Stimulated activated CD8-positive, alpha-beta memory T cell treated with anti-CD3 and anti-CD28 coated beads, Interleukin-15, amount 100 ng/mL, for 4 hours (primary cell): Measurements from ENCODE around the gene GRM6.

Source experiments
- DNase-seq, 2 donors: peaks; one replicate each; pipeline ENCODE4 v3.0.0-alpha.2; 2020; ENCODE audit warnings: low read depth in 2 of 2

The GRM6 gene

DNA sequence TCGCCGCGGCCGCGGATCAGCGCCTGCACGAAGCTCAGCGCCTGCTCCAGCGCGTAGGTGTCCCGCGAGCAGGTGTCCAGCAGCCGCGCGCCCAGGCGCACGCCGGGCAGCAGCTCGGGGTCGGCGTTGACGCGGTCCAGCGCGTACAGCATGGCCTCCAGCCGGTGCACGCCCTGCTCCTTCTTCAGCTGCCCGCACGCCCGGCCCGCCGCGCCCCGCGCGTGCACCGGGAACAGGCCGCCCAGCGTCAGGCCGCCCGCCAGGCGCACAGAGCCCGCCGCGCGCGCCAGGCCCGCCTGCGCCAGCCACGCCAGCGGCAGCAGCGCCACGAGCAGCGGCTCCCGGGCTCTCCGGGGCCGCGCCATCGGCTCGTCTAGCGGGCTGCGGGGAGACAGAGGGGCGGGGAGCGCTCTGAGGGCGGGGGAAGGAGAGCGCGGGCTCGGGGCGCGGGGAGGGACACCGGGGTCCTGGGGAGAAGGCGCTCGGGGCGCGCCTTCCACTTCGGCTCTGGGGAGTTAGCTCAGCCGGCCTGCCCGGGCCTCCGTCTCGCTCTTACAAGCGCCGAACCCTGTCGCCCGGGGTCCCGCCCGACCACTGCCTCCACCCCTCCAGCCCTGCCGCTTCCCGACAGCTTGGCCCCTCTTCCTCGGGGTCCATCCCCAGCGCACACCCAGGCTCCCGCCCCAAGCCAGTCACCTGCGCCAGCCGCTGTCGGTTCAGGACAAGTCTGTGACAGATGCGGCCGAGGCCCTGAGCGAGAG, at the start of gene GRM6:
GRM6 (minus strand) TSS at position 741 of the 761 bp plus-strand sequence; CDS start at position 365, 376 bp downstream.
- no peak for DNase-seq

DNA sequence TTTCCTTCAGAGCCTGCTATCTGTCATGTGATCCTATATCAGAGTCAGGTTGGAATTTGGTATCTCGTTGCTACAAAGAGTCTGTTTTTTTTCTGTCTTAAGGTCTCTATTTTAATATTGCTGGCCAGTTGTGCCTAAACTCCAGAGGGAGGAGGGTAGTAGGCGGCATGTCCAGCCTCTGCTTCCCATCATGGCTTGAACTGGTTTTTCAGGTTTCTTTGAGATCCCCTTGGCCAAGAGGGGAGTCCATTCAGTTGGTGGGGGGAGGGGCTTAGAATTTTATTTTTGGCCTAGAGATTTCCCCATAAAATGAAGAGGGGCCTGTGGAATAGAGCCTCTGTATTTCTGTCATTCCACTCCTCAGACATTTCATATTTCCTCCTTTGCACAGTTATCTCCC, 49.6 kb upstream of the GRM6 start:
- DNase-seq = no peak

DNA sequence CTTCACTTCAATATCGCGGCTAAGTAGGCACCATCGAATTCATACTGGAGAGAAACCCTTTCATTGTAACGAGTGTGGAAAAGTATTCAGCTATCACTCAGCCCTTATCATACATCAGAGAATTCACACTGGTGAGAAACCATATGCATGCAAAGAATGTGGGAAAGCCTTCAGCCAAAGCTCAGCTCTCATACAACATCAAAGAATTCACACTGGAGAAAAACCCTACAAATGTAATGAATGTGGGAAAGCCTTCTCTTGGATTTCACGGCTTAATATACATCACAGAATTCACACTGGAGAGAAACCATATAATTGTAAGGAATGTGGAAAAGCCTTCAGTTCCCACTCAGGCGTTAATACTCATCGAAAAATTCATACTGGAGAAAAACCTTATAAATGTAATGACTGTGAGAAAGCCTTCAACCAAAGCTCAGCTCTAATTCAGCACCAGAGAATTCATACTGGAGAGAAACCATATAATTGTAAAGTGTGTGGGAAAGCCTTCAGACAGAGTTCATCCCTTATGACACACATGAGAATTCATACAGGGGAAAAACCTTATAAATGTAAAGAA, 38.0 kb upstream of the GRM6 start:
- DNase-seq = no peak

DNA sequence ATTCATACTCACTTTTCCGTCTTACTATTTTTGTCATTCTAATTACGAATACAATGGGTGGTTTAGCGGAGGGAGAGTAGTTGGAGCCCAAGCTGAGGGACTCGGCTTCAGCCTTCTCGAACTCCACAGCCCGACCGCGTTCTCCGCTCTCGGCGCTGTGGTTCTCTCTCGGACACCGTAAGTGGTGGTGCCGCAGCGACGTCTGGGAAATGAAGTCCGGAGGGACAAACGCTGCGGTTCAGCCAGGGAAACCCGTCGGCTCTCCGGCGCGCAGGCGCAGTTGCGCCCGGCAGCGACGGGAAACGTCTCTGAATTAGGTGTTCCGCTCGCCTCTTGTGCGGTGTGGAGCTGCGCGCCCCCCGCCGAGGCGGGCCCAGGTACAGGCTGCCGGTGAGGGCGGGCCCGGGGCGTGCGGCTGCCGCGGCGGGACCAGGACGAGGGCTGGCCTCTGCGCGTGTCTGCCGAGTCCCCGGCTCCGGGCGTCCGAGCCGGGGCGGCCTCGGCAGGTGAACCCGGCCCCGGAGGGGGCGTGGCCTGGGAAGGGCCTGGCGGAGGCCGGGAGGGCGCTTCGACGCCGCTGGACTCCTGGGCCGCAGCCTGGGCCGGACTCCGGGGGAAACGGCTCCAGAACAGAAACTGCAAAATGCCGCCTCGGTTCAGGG, 28.5 kb upstream of the GRM6 start, which contains the start of gene ZNF879:
ZNF879 (plus strand) TSS at position 277 of the 662 bp plus-strand sequence. CDS start 1,201 bp downstream, outside the sequence.
- peak; percentile 88 to 91 for DNase-seq

DNA sequence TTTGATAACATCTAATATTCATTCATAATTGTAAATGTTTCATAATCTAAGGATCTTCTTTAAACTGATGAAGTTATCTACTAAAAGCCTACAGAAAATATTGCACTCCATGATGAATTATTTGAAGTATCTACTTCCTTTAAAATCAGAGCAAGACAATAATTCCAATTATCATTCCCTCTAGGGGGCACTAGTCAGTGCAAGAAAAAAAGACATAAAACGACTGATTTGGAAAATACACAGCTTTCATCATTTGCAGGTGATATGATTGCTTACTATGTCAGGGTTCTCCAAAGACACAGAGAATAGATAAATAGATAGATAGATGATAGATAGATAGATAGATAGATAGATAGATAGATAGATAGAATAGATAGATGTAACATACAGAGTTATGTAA, 13.5 kb upstream of the GRM6 start:
- DNase-seq = no peak

DNA sequence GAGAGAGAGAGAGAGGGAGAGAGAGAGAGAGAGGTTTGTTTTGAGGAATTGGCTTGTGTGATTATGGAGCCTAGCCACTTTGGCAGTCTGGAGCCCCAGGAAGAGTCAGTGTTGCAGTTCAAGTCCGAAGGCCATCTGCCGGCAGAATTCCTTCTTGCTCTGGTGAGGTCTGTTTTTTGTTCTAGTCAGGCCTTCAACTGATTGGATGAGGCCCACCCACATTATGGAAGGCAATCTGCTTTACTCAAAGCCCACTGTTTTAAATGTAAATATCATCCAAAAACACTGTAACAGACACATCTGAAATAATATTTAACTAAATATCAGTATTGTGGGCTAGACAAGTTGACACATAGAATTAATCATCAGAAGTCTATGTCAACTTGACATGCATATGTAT, 11.4 kb upstream of the GRM6 start:
- no peak for DNase-seq

DNA sequence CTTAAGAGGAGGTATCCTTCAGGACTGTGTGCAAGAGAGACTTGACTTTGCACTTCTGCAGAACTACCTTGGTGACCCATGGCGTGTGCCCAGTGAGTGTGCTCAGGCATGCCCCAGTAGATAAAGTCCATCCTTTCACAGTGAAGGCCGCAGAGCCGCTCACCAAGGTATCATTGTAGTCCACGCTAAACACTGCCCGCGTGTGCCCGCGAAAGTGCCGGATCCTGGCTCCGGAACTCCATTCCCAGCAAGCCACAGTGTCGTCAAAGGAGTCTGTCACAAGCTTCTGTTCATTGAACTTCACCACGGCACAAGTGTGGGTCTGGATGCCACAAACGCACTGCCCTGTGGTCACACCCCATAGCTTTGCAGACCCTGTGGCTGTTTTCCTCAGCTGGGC, 3.3 kb upstream of the GRM6 start:
- DNase-seq = no peak

DNA sequence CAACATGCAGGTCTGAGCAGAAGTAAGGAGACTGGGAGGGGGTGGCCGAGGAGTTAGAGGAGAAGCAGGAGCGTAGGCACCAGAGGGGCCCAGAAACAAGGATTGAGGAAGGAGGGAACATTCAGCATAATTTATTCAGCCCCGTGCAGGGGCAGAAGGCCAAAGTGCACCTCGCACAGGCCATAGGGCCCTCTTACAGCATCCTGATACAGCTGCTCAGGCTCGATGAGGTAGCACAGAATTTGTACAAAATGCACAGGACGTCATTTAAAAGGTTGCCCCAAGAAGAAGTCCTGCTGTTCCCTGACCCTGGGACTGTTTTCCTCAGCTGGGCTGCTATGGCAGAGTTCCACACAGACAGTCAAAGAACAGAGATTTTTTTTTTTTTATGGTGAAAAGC, 2.1 kb upstream of the GRM6 start:
- DNase-seq = no peak

DNA sequence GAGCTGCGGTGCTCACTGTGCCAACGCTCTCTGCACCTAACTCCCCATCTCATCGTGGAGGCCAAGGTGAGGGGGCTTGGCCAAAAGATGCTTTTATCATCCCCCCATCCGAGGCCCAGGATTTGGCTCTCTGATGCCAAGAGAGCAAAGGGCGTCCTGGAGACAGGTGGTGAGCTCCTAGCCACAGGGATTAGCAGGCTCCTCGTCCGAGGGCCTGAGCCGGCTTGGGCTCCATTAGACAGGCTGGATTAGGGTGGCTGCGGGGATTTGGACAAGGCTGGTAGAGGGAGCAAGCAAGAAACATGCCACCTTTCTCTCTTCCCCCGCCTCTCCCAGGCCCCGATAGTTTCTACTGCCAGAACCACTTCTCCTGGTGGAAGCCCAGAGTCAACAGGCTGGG, 1.0 kb upstream of the GRM6 start:
- no peak for DNase-seq

DNA sequence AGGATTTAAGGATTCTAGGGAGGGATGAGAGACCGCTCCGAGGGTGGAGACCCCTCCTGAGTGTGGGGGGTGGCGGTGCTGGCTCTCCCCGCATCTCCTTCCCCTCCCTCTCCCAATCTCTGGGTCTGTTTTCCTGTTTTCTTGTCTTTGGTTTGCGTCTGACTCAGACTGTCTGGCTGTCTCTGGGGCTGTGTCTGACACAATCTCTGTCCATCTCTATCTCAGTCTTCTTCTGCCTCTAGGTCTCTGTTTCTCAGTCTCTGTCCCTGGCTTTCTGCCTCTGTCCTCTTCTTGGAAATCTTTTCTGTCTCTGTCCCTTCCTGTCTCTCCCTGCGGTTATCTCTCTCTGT, 196 bp upstream of the GRM6 start:
- DNase-seq = no peak

DNA sequence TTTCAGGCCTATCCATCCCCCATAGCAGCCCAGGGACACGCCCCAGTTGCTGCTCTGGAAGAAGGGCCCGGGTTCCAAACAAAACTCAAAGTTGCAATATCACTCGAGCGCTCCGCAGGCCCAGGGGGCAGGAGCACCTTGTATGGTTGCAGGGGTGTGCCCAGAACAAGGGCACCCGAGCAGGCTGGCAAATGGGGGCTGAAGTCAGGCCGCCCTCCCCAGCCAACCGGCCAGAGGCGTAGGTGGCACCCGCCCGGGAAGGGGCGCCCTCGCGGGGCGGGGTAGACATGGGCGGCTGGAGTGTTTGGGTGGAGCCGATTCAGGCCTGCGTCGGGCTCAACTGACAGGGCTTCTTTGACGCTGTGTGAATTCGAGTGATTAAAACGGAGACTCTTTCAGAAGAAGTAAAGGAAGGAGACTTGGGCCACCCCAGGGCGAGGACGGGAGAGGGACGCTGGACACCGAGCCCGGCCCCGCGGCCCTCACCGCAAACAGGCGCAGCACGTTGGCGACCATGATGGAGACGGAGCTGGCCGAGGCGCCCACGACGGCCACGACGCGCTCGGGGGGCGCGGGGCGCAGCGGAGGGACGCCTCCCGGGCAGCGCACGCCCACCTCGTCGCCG, 1.1 kb downstream of the GRM6 start:
- DNase-seq = no peak

DNA sequence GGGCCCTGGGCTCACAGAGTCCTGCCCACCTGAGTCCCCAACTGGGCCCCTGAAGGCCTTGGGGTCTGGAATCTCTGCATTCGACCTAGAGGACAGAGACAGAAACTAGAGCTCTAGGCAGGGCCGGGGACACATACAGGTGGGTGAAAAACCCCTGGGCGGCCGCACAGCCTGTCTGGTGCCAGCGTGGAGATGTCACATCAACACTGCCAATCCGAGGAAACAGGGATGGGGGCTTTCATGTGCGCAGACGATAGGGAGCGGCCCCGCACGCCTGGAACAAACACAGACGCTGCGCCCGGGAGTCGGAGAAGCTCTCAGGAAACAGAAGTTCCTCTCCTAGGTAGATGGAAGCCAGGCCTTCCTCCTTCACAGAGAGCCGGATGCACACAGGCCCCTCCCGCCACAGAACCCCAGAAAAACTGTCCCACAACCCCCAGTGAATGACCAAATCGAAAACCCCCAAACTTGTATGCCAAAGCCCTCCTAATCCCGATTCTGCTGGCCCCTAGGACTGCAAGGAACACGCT, 1.8 kb downstream of the GRM6 start:
- DNase-seq = no peak

DNA sequence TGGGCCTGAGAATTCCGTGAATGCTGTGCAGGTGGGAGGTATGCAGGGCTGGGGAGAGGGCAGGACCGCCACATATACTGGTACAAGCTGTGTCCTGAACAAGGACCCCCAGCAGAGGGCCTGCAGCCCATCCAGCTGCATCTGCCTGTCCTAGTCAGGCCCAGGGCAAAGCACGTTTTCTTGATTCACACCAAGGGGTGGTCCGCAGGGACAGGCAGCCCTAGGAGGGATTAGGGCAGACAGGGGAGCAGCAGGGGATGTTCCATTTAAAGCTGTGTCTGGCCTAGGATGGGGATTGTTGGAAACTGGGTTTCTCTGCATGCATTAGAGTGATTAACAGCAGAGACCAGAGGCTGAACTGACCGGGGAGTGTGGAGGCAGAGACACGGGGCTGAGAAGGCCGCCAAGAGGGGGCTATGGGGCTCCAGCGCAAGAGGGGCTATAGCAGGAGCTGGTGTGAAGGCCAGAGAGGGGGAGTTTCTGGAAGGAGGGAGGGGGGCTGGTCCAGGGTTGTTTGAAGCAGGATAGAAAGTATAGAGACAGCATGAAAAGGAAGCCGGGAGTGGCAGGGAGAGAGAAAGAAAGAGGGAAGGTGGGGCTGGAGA, 2.7 kb downstream of the GRM6 start:
- no peak for DNase-seq

DNA sequence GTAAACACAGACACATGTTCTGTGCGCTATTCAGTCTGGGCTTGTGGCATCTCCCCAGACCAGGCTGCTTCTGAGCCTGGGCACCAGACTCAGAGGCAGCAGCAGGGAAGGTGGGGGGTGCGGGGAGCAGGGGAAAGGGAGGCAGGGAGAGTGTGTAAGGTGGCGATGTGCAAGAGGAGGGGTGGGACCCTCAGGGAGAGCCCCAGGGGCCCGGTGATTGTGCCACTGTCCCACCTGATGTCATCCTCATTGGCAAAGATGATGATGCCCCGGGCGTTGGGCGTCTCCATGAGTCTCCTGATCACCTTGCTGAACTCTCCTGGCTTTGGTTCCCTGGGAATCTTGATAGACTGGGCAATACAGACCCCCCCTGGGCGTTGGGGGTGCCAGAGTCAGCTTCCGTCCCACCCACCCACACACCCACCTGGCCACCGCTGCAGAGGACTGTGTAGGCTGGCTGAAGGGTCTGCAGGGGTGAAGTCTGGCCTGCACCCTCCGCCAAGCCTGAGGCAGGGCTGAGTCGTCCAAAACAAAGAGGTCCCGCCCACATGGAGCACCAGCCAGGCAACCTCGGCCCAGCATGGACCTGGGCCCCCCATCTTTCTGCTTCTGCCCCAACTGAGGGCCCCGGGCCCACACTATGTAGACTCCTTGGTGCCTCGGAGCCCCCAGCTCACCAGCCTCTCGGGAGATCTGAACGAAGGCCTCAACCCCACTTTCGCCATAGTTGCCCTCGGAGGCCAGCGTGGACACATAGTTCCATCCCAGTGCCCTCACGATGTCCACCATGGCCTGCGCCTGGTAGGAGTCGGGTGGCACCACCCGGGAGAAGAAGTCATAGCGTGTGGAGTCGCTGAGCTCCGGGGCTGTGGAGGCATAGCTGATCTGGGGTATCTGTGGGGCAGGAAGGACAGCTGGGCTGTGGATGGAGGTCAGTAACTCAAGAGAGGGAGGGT, 3.7 kb downstream of the GRM6 start:
- no peak for DNase-seq

DNA sequence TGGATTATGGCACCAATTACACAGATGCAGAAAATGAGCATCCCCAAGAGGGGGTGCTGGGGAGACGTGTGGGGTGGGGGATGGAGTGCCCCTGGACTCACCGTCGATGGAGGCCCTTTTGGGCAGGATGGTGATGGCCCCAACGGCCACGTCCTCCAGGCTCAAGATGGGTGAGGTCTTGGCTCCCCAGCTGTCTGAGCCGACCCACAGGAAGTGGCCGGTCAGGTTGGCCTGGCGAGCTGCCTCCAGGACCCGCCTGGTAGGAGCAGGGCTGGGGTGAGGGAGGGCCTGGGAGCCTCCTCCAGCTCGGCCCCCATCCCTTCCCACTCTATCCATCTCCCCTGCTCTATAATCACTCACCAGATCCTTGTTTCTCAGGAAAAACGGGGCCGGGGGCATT, 4.6 kb downstream of the GRM6 start:
- no peak for DNase-seq

DNA sequence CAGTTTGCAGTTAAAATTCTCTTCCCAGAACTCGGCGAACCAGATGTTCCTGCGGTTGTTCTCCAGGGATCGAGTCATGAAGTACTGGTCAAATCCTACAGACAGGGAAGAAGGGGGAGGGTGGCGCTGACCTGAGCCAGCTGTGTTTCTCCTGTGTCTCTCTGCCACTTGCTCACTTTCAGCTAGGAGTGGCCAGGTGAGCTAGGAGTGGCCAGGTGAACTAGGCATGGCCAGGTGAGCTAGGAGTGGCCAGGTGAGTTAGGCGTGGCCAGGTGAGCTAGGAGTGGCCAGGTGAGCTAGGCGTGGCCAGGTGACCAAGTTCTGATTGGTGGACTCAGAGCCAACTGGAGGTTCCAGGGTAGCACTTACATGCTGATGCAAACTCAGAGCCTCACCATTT, 5.8 kb downstream of the GRM6 start:
- no peak for DNase-seq

DNA sequence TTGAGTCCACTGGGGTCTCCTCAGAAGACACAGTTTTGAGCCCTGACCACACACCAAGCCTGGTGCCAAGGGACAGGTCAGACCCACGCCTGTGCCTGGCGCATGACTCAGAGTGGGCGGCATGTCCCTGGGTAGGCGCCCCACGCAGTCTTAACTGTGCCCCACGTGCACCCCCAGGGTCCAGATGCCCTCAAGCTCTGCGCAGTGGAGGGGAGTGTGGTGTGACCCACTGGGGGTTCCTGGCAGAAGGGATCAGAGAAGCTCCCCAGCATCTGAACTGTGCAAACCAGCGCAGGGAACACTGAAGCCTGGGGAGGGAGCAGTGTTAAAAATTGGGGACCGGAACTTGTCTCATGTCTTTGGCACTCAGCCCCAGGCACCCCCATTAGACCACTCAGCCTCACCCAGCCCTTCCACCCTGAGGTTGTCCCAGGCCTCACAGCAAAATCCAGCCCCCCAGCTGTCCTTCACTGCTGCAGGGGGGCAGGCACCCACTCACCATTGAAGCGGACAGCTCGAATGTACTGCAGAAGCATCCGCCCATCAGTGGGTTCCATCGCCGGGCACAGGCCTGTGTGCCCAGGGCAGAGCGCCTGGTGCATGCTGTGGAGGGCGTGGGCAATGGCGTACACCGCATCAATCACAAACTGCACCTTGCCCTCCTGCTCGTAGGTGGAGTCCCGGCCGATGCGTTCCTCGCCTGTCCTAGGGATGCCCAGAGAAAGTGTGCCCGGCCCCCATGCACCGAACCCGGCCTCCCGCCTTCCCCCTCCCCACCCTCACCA, 6.5 kb downstream of the GRM6 start:
- no peak for DNase-seq

DNA sequence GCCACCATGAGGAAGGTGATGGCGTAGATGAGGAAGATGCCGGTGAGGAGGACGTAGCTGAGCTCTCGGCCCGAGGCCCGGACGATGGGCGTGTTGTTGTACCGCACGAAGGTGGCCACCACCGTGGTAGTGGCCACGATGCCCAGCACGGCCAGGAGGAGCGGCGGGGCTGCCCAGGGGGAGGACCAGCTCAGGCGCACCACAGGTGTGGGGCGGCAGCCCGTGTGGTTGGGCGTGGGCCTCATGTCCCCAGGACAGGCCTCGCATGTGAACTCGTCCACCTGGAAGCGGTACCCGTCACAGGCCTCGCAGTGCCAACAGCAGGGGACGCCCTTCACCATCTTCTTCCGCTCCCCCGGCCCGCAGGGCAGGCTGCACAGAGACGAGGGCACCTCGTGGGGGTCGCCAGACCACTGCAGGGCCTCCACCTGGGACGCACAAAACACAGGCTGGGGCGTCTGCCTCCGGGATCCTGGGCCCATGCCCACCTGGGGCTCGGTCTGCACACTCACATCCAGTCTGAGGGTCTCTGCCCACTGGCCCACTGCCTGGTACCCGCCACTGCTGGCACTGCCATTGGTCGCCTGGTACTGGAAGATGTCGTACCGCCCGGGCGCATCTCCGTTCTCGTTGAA, 8.7 kb downstream of the GRM6 start:
- no peak for DNase-seq
